ENCODE data around the gene HSPB6. TPM values are rescaled to one million over a fixed set of nuclear protein-coding genes. Genes with fewer than 3 reads are reported as not detected.

The HSPB6 gene
- total RNA-seq, 2 donors from 2014 or later: 0.33 to 0.90 TPM

- peak overlapping the region; percentile 48 for H3K27ac Mint-ChIP-seq
- DNase-seq: peak; percentile 66
- peak overlapping the region; percentile 90 for H3K4me3 ChIP-seq (ENCODE audit: low read length)
- no peaks in the 10 kb centered on the region for H3K9me3 Mint-ChIP-seq
- H3K27ac ChIP-seq (ENCODE audit: low read depth, low read length): no peak overlapping the region
- peak overlapping the region; percentile 86 for H3K4me3 Mint-ChIP-seq
- peaks cover 15% of the 10 kb centered on the region for H3K36me3 ChIP-seq (ENCODE audit: control insufficient read depth, insufficient read depth, low read length)
- no peaks in the 10 kb centered on the region for H3K27me3 ChIP-seq (ENCODE audit: control insufficient read depth, insufficient read depth, low read length, poor library complexity, severe bottlenecking)
- no peaks in the 10 kb centered on the region for H3K27me3 Mint-ChIP-seq (ENCODE audit: insufficient read depth)
- peaks cover 18% of the 10 kb centered on the region for H3K4me1 Mint-ChIP-seq
- H3K9me3 ChIP-seq (ENCODE audit: control insufficient read depth, low read length): no peaks in the 10 kb centered on the region
- peak overlapping the region; percentile 68 for H3K9ac ChIP-seq (ENCODE audit: extremely low read depth, low read length, poor library complexity, severe bottlenecking)
- peaks cover 27% of the 10 kb centered on the region for H3K36me3 Mint-ChIP-seq (ENCODE audit: low read depth)
- 4 to 9% methylated on average over 21 to 42 of the region's 42 CpGs for WGBS, 2 experiments (ENCODE audit: insufficient coverage in 1 of 2, insufficient read length in 1 of 2)
- peaks cover 13% of the 10 kb centered on the region for H3K4me1 ChIP-seq (ENCODE audit: control insufficient read depth, insufficient read depth, low read length)
- TF ChIP-seq CTCF (conservative IDR thresholded peaks at IDR 0.05): no peak
These were observed 38.3 kb downstream of the HSPB6 start for GRCh38 chr19:35718345-35719041.

GRCh38 chr19:35717665-35718344, 39.0 kb downstream of the HSPB6 start, which contains the start of gene KMT2B:
TSS of gene KMT2B (plus strand) at chr19:35718003. CDS start at chr19:35718019, 16 bp downstream.
- no peak for DNase-seq
- Histone ChIP-seq H3K27me3 (ENCODE audit: control insufficient read depth, insufficient read depth, low read length, poor library complexity, severe bottlenecking) (no peaks in the 10 kb centered on the region), H3K4me1 (ENCODE audit: control insufficient read depth, insufficient read depth, low read length) (peaks cover 13% of the 10 kb centered on the region), H3K9me3 (ENCODE audit: control insufficient read depth, low read length) (no peaks in the 10 kb centered on the region), H3K9ac (ENCODE audit: extremely low read depth, low read length, poor library complexity, severe bottlenecking) (peak within 1 kb of the TSS; percentile 68), H3K27ac (ENCODE audit: low read depth, low read length) (peak within 1 kb of the TSS; percentile 80), H3K36me3 (ENCODE audit: control insufficient read depth, insufficient read depth, low read length) (peaks cover 8% of the 10 kb centered on the region), H3K4me3 (ENCODE audit: low read length) (peak within 1 kb of the TSS; percentile 90)
- Mint-ChIP-seq H3K4me3 (peak within 1 kb of the TSS; percentile 86), H3K27me3 (ENCODE audit: insufficient read depth) (no peaks in the 10 kb centered on the region), H3K27ac (peak within 1 kb of the TSS; percentile 96), H3K4me1 (peaks cover 18% of the 10 kb centered on the region), H3K9me3 (no peaks in the 10 kb centered on the region), H3K36me3 (ENCODE audit: low read depth) (peaks cover 22% of the 10 kb centered on the region)
- no peak for TF ChIP-seq CTCF (conservative IDR thresholded peaks at IDR 0.05)
- 0 to 1% methylated on average over 35 to 87 of the region's 109 CpGs for WGBS, 2 experiments (ENCODE audit: insufficient coverage in 1 of 2, insufficient read length in 1 of 2)

- peak overlapping the region; percentile 35 for H3K9ac ChIP-seq (ENCODE audit: extremely low read depth, low read length, poor library complexity, severe bottlenecking)
- peaks cover 8% of the 10 kb centered on the region for H3K36me3 ChIP-seq (ENCODE audit: control insufficient read depth, insufficient read depth, low read length)
- TF ChIP-seq CTCF (conservative IDR thresholded peaks at IDR 0.05): peak; percentile 93
- Mint-ChIP-seq H3K4me3 (peak overlapping the region; percentile 74), H3K4me1 (peaks cover 18% of the 10 kb centered on the region), H3K36me3 (ENCODE audit: low read depth) (peaks cover 15% of the 10 kb centered on the region), H3K27ac (peak overlapping the region; percentile 96), H3K27me3 (ENCODE audit: insufficient read depth) (no peaks in the 10 kb centered on the region), H3K9me3 (no peaks in the 10 kb centered on the region)
- H3K4me1 ChIP-seq (ENCODE audit: control insufficient read depth, insufficient read depth, low read length): peaks cover 13% of the 10 kb centered on the region
- H3K27ac ChIP-seq (ENCODE audit: low read depth, low read length): peak overlapping the region; percentile 80
- WGBS, 2 experiments (ENCODE audit: insufficient coverage in 1 of 2, insufficient read length in 1 of 2): 0% methylated on average over 57 to 77 of the region's 77 CpGs
- H3K9me3 ChIP-seq (ENCODE audit: control insufficient read depth, low read length): no peaks in the 10 kb centered on the region
- no peaks in the 10 kb centered on the region for H3K27me3 ChIP-seq (ENCODE audit: control insufficient read depth, insufficient read depth, low read length, poor library complexity, severe bottlenecking)
- DNase-seq: peak; percentile 99
- peak overlapping the region; percentile 85 for H3K4me3 ChIP-seq (ENCODE audit: low read length)
These were observed 39.8 kb downstream of the HSPB6 start for GRCh38 chr19:35716801-35717664.

Measured in endodermal cell (in vitro differentiated cells).